ENCODE measurements around the gene TRIM47.

The TRIM47 gene, protein sequence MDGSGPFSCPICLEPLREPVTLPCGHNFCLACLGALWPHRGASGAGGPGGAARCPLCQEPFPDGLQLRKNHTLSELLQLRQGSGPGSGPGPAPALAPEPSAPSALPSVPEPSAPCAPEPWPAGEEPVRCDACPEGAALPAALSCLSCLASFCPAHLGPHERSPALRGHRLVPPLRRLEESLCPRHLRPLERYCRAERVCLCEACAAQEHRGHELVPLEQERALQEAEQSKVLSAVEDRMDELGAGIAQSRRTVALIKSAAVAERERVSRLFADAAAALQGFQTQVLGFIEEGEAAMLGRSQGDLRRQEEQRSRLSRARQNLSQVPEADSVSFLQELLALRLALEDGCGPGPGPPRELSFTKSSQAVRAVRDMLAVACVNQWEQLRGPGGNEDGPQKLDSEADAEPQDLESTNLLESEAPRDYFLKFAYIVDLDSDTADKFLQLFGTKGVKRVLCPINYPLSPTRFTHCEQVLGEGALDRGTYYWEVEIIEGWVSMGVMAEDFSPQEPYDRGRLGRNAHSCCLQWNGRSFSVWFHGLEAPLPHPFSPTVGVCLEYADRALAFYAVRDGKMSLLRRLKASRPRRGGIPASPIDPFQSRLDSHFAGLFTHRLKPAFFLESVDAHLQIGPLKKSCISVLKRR

GRCh38 chr17:75878174-75878998, at the start of gene TRIM47:
TSS of gene TRIM47 (minus strand) at chr17:75878581. CDS start at chr17:75878548, 33 bp downstream.
- DNase-seq: no peak

GRCh38 chr17:75927286-75927922, 49.0 kb upstream of the TRIM47 start:
- peak in 1 of 2 donors; percentile 16 for DNase-seq

DNA sequence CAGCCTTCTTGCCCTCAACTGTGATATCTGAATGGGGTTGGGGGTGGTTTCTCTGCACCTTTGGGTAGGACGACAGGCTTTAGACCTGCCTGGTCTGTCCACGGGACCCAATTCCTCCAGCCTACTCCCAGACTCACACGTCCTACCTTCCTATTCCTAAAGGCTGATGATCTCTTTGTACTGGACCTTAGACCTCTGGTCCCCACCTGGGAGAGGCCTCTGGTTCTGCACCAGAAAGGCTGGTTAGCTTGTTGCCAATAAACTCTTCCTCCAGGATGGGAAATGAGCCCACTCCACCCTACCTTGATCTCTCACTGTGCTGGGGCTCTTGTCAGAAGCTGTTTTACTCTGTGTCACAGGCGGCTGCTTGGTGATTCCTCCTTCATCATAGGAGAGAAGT, 48.1 kb upstream of the TRIM47 start:
- no peak for DNase-seq

DNA sequence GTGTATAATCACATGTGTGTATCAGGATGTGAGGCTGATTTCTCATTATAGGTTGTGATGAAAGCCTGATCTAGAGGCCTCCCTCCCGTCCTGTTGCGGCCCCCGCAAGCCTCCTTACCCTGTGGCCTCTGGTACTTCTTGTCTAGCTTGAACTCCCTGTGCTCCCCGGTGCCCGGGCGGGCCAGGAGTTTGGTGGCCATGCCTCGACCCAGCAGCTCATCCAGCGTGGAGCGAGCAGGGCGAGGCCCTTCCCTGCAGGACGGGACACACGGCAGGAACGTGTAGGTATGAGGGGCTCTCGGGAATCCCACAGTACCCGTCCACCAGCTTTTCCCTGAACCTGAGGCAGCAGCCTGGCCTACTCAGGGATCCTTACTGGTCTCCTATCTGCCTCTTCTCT, 47.5 kb upstream of the TRIM47 start:
- DNase-seq: no peak

- no peak for DNase-seq
Measured at GRCh38 chr17:75925103-75925502, 46.7 kb upstream of the TRIM47 start.

DNA sequence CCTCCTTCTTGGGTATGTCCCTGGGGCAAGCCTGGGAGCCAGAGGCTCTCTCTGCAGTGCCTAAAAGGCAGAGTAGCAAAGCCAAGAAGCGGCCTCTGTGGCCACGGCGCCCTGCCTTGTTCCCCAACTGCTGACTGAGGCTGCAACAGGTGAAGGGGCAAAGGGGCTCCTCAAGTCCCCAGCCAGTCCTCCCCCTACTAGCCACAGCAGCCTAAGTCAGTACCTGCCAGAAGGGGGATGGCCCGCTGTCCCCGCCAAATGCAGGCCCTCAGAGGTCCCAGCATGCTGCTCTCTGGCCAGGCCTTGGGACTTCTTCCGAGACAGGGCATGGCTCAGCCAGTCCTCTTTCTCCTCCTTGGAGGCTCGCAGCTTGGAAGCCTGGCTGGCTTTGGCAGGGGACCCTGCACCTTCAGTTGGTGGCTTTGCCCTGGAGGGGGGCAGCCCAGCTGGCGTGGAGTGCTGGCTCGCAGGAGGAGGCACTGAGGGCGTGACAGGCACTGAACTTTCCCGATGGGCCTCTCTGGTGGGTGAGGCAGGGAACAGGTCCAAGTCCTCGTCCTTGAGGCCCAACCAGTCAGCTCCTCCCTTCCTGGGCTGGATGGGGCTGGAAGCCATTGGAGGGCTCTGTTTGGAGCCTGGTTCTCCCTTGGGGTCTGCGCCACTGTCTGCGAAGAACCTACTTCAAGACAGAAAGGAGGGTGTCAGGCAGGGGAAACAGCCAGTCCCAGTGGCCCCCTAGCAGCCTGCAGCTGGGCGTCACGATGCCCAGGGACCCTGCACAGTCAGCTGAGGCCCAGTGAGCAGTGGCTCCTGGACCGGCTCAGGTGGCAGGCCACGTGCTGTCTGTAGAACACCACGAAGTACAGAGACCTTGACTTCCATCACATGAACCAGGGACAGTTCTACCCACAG, 44.8 kb upstream of the TRIM47 start:
- DNase-seq: no peak

DNA sequence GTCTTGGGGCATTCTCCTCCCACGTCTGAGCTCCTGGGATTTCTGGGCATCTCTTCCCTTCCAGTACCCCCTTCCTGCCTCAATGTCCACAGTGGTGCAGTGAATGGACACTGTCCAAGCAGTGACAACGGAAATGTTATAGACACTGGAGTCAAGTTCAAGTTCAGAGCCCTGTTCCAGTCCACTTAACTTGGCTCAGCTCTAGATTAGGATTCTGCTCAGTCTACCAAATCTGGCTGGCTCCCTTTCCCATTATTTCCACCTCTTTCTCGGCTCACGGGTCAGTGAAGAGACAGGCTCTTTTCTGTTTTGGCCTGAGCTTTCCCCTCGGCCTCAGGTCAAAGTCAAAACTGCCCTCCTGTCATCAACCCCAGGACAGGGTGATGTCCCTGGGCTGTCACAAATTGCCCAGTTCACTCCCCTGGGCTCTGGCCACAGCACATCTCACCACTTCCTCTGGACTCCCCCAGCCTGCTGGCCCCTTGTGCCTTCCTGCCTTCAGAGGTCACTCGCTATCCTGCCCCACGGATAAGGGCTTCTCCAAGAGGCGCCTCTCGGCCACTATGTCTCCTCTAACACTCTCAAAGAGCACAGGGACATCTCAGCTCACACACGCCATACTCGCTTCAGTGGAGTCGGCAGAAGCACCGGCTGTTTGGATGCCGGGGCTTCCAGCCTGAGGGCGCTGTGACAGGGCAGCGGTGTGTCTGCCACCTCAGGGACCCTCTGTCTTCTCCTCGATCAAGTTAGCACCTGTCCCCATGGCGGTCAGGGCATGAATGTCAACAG, 44.0 kb upstream of the TRIM47 start:
- DNase-seq: no peak

GRCh38 chr17:75921596-75921995, 43.2 kb upstream of the TRIM47 start:
- DNase-seq: no peak

- no peak for DNase-seq
Measured at GRCh38 chr17:75920045-75920560, 41.7 kb upstream of the TRIM47 start.

GRCh38 chr17:75919611-75920010, 41.2 kb upstream of the TRIM47 start:
- no peak for DNase-seq

GRCh38 chr17:75917917-75918445, 39.6 kb upstream of the TRIM47 start:
- DNase-seq: no peak

GRCh38 chr17:75917141-75917916, 38.9 kb upstream of the TRIM47 start:
- no peak for DNase-seq

DNA sequence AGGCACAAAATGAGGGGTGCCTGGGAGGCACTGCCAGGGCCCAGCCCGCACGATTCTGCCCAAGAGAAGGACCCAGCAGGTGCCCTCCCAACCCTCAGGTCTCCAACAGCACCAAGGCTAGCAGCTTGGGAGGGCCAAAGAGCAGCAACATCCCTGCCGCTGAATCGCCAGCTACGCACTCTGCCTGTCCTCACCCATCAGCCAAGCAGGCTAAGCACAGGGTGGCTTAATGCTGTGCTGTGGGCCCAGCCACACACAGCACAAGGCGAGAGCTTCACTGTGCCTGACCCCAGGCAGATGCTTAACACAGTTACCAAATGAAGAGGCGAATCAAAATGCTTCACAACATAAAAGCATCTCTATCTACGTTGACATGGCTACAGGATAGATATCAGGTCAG, 36.9 kb upstream of the TRIM47 start:
- no peak for DNase-seq

- no peak for DNase-seq
Measured at GRCh38 chr17:75914643-75915267, 36.4 kb upstream of the TRIM47 start.

- no peak for DNase-seq
Measured at GRCh38 chr17:75913537-75914210, 35.3 kb upstream of the TRIM47 start.

DNA sequence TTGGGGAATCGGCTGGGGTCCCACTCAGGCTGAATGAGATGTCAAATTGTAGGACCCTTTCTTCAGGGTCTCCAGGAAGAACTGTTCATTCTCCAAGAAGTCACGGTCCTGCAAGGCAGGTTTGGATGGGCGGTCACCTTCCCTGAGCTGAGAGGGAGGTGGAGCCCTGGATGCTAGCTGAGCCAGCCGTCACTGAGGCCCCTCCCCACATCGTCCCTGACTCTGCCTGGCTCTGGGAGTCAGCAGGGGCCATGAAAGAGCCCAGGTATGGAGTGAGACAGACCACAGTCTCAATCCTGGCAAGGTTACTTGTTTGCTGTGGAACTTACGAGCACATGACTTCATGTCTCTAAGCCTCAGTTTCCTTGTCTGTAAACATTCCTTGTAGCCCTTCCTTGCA, 32.3 kb upstream of the TRIM47 start:
- DNase-seq: no peak

GRCh38 chr17:75909812-75910274, 31.5 kb upstream of the TRIM47 start:
- no peak for DNase-seq

DNA sequence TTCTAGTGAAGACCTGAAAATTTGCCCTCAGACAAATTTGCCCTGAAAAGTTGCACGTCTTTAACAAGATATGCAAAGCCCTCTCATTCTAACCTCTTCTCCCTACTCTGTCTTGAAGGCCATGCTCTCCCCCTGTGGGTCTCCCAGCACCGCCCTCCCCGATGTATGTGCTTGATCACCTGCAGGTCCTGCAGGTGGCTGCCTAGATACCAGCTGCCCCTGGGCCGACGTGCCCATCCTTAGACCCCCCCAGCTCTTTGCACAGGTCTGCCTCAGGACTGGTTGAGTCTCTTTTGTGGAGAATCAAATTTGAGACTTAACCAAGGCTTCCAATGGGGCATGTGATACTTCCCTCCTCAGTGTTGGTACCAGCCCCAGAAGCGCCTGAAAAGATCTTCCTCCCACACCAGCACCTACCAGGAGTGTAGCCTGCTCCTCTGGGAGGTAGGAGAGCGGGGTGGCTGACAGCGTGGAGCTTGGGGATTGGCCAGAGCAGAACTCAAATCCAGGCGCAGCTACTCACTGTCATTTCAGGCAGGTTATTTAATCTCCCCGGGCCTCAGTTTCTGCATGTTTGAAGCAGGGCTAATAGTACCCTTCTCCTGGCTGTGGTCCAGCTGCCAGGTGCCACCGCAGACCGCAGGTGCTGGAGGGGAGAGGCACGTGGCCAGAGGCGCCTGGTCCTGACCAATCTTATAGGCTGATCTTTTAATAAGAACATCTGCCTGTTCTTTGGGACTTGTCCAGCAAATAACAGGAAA, 30.9 kb upstream of the TRIM47 start:
- no peak for DNase-seq
